Vagina (tissue), 2 donors: Measurements from ENCODE around the gene ASAH2.

Experiments
- CTCF ChIP-seq, 3 experiments: fragments of 450-650 bp in 2 of 3; fragments of 200-600 bp in 1 of 3; sonication (generic) in 1 of 3; IDR thresholded peaks; one replicate each; pipeline ENCODE4 v1.5.1; 2017 to 2019; ENCODE audit warnings: antibody characterized with exemption in 3 of 3, mild to moderate bottlenecking in 2 of 3, moderate library complexity in 2 of 3
- POLR2A ChIP-seq, 2 donors: fragments of 450-650 bp; IDR thresholded peaks; one replicate each; pipeline ENCODE4 v1.6.1; 2017; ENCODE audit warnings: antibody characterized with exemption in 2 of 2, mild to moderate bottlenecking in 2 of 2, moderate library complexity in 2 of 2

GRCh38 chr10:50260791-50261281 lies 9.5 kb upstream of the ASAH2 start:
- TF ChIP-seq CTCF (IDR thresholded peaks at IDR 0.05) (no peak), POLR2A (IDR thresholded peaks at IDR 0.05) (no peak)
